ENCODE results near the gene TRIM15.
"Not testable (repeated sequence)": the region's sequence is repeated elsewhere in the genome, so short reads cannot be mapped to it uniquely, and the experiment has no call there.

TRIM15 gene

GRCh38 chr6:30163918-30164654 lies 740 bp downstream of the TRIM15 start:
- no peak for DNase-seq

- no peak for DNase-seq
Observed at GRCh38 chr6:30164714-30165113, 1.4 kb downstream of the TRIM15 start.

GRCh38 chr6:30165238-30165637 lies 1.9 kb downstream of the TRIM15 start:
- not testable (repeated sequence) for DNase-seq

- DNase-seq: no peak
Observed at GRCh38 chr6:30167101-30167500, 3.8 kb downstream of the TRIM15 start.

GRCh38 chr6:30168741-30169140 lies 5.4 kb downstream of the TRIM15 start:
- DNase-seq: no peak

GRCh38 chr6:30169658-30170614 lies 6.6 kb downstream of the TRIM15 start:
- peak; percentile 15 for DNase-seq

GRCh38 chr6:30171677-30172471 lies 8.5 kb downstream of the TRIM15 start:
- DNase-seq: no peak

GRCh38 chr6:30172681-30173080 lies 9.3 kb downstream of the TRIM15 start:
- no peak for DNase-seq

- DNase-seq: no peak
Observed at GRCh38 chr6:30175765-30176164, 12.4 kb downstream of the TRIM15 start.

- no peak for DNase-seq
Observed at GRCh38 chr6:30178837-30179236, 15.5 kb downstream of the TRIM15 start.

- no peak for DNase-seq
Observed at GRCh38 chr6:30180145-30180544, 16.8 kb downstream of the TRIM15 start.

- no peak for DNase-seq
Observed at GRCh38 chr6:30184417-30185031, 21.2 kb downstream of the TRIM15 start.

- DNase-seq: no peak
Observed at GRCh38 chr6:30185846-30186484, 22.6 kb downstream of the TRIM15 start.

- no peak for DNase-seq
Observed at GRCh38 chr6:30188541-30188940, 25.2 kb downstream of the TRIM15 start.

GRCh38 chr6:30192076-30192475 lies 28.7 kb downstream of the TRIM15 start:
- no peak for DNase-seq

GRCh38 chr6:30194797-30195690 lies 31.7 kb downstream of the TRIM15 start:
- DNase-seq: no peak

GRCh38 chr6:30195951-30196350 lies 32.6 kb downstream of the TRIM15 start:
- no peak for DNase-seq

- no peak for DNase-seq
Observed at GRCh38 chr6:30196376-30196775, 33.0 kb downstream of the TRIM15 start.

GRCh38 chr6:30198166-30199084 lies 35.1 kb downstream of the TRIM15 start:
- no peak for DNase-seq
